Brain microvascular endothelial cell (primary cell): Measurements from ENCODE around the gene TMEM184B.

Source experiments
- DNase-seq: peaks from one replicate; pipeline ENCODE4 v3.0.0-alpha.2; 2020
- H3K27ac ChIP-seq: fragments of 250-450 bp; sonication (Bioruptor Pico); 2 replicates; pipeline ENCODE4 v1.5.1; 2020; ENCODE audit warnings: mild to moderate bottlenecking, moderate library complexity
- H3K27me3 ChIP-seq: fragments of 250-450 bp; sonication (Bioruptor Pico); replicated peaks from 2 replicates; pipeline ENCODE4 v1.5.1; 2020; ENCODE audit warnings: mild to moderate bottlenecking
- H3K36me3 ChIP-seq: fragments of 250-450 bp; sonication (Bioruptor Pico); replicated peaks from 2 replicates; pipeline ENCODE4 v1.5.1; 2020; ENCODE audit warnings: mild to moderate bottlenecking
- H3K4me3 ChIP-seq: 2 replicates; pipeline ENCODE4 v1.5.1; 2011; ENCODE audit warnings: low read depth, mild to moderate bottlenecking, control low read depth, low read length, moderate library complexity
- in situ Hi-C: cut with HindIII; loops from 2 replicates; pipeline ENCODE4 v1.10.0; 2017; ENCODE audit warnings: low sequenced_read_pairs, low pct_ligation_motif_present
- TF ChIP-seq, protein P1 (sequence below): IDR thresholded peaks from 2 replicates; pipeline ENCODE4 v1.5.1; 2011; ENCODE audit warnings: low read depth, mild to moderate bottlenecking, moderate library complexity, low read length, control low read depth, inconsistent platforms; ENCODE audit errors: missing control alignments

The TMEM184B gene

DNA sequence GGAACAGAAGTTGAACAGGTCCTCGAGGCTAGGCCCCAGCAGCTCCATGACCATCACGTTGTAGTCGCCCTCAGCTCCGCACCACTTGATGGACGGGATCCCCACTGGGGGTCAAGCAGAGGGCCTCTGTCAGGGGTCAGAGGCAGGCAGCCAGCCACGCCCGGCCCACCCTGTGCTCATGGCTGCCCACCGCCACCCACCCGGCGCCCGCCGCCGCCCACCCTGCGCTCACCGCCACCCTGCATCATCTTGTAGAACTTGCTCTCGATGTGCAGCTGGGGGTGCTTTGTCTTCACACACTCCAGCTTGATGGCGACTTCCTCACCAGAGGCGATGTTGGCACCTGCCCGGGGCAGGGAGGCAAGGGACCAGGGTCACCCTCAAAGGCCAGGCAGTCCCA lies 30.1 kb upstream of the TMEM184B start:
- TF ChIP-seq, protein P1, sequence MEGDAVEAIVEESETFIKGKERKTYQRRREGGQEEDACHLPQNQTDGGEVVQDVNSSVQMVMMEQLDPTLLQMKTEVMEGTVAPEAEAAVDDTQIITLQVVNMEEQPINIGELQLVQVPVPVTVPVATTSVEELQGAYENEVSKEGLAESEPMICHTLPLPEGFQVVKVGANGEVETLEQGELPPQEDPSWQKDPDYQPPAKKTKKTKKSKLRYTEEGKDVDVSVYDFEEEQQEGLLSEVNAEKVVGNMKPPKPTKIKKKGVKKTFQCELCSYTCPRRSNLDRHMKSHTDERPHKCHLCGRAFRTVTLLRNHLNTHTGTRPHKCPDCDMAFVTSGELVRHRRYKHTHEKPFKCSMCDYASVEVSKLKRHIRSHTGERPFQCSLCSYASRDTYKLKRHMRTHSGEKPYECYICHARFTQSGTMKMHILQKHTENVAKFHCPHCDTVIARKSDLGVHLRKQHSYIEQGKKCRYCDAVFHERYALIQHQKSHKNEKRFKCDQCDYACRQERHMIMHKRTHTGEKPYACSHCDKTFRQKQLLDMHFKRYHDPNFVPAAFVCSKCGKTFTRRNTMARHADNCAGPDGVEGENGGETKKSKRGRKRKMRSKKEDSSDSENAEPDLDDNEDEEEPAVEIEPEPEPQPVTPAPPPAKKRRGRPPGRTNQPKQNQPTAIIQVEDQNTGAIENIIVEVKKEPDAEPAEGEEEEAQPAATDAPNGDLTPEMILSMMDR = no peak
- in situ Hi-C loops = no loop called here
- H3K27me3 ChIP-seq = no peaks in the 10 kb centered on the region
- no peak overlapping the region for H3K27ac ChIP-seq
- no peak overlapping the region for H3K4me3 ChIP-seq
- no peak for DNase-seq
- peaks cover 68% of the 10 kb centered on the region for H3K36me3 ChIP-seq

DNA sequence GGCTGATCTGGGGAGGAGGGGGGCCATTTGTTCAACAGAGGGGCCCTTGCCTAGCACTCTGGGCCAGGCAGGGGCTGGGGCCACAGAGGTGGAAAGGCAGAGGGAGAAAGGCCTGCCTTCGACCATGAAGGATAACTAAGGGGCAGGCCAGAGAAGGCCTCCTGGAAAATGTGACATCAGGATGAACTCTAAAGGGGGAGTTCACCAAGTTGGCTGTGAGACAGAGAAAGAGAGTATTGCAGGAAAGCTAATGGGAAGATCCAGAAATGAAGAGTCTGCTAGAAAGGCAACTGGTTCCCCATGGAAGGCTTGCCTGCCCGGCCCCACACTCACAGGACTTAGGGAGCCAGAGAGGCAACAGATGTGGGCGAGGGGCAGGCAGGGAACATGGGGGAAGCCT lies 28.1 kb upstream of the TMEM184B start:
- H3K36me3 ChIP-seq = peaks cover 79% of the 10 kb centered on the region
- in situ Hi-C loops = no loop called here
- H3K27me3 ChIP-seq = no peaks in the 10 kb centered on the region
- no peak overlapping the region for H3K4me3 ChIP-seq
- DNase-seq = no peak
- TF ChIP-seq, protein P1 = no peak
- no peak overlapping the region for H3K27ac ChIP-seq

DNA sequence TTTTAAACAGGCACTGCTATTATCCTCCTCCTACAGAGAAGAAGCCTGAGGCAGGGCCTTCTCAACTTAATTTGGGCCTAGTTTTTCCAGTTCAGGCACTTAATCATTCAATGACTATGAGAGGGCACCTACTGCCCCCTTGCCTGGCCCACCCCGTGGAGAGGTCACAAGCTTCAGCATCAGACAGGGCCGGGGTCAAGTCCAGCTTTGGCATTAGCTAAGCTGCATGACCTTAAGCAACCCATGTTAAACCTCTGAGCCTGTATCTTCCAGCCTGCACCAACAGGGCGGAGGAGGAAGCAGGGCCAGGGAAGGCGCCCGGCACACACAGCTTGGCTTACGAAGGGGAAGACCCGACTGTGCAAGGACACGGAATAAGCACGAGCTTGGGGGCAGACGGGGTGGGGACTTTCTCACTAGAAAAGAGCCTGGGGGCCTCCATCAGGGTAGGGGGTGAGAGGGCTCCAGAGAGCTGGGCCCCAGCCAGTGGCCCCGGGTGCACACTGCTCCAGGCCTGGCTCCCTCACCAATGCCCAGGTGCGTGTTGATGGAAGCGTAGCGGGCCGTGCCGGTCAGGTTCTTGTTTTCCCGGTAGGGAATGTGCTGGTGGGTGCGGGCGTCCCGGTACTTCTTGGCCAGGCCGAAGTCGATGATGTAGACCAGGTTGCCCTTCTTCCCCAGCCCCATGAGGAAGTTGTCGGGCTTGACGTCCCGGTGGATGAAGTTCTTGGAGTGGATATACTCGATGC lies 27.6 kb upstream of the TMEM184B start:
- H3K4me3 ChIP-seq = no peak overlapping the region
- in situ Hi-C loops = no loop called here
- no peak for DNase-seq
- H3K36me3 ChIP-seq = peaks cover 85% of the 10 kb centered on the region
- TF ChIP-seq, protein P1 = no peak
- no peaks in the 10 kb centered on the region for H3K27me3 ChIP-seq
- H3K27ac ChIP-seq = no peak overlapping the region

DNA sequence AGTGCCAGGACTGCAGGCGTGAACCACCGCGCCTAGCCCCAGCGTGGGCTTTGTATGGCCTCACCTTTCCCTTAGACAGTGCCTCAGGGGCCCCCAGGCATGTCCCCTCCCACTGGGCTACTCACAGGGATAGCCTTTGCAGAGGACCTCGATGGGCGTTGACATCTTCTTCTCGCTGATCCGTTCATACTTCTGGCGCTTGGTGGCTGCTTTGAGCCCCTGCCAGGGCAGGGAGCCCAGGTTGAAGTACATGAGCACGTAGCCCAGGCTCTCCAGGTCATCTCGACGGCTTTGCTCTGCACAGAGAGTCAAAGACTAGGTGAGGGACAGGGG lies 26.9 kb upstream of the TMEM184B start:
- no peak for DNase-seq
- Histone ChIP-seq H3K27me3 (no peaks in the 10 kb centered on the region), H3K27ac (peak overlapping the region; percentile 94), H3K36me3 (peaks cover 91% of the 10 kb centered on the region), H3K4me3 (no peak overlapping the region)
- TF ChIP-seq, protein P1 = no peak
- in situ Hi-C loops = no loop called here

DNA sequence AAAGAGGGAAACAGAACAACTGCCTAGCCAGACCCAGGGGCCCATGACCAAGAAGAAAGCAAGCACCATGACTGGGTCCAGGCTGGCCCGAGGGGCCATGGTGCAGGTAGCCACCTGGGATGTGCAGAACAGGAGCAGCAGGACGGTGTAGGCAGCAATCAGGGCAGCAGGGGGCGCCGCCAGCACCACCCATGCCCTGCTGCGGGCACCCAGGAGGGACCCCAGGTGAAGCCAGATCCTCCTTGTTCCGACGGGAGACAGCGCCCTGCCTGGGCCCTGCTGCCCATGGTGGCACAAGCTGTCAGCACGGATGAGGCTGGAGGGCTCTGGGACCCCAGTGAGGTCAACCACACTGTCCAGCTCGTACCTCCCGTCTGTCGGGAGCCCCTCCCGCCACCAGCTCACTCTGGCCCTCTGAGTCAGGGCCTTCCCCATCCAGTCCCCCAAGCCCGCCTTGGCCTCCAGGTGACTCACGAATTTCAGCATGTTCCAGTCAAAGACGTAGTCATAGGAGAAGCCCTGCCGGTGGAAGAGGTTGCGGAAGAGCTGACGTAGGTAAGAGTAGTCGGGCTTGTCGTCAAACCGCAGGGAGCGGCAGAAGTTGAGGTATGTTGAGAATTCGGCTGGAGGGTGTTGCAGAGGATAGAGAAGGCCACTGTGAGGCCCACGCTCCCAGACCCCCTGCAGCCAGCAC lies 25.6 kb upstream of the TMEM184B start:
- TF ChIP-seq, protein P1 = peak; percentile 85
- Histone ChIP-seq H3K27ac (peak overlapping the region; percentile 94), H3K4me3 (no peak overlapping the region), H3K27me3 (no peaks in the 10 kb centered on the region), H3K36me3 (peaks cover 94% of the 10 kb centered on the region)
- DNase-seq = peak; percentile 97
- in situ Hi-C loops = no loop called here
